Adipose tissue (tissue), 3 donors: Measurements from ENCODE around the gene PDHB. TPM values are rescaled to one million over a fixed set of nuclear protein-coding genes. Genes with fewer than 3 reads are reported as not detected.

Experiments
- H3K27ac ChIP-seq: one replicate; pipeline ENCODE4 v1.5.1; 2013; ENCODE audit warnings: low read depth, low read length
- WGBS, 3 donors: extraction: QIAGEN DNeasy Blood & Tissue Kit; methylation state at CpG; one replicate each; pipeline ENCODE4 v1.1.7; 2013; 5-methylcytosine and 5-hydroxymethylcytosine counted together
- polyA plus RNA-seq, 3 donors: library from polyadenylated mRNA; stranded (reverse); fragments of 200-250 nt; gene quantifications; one replicate each; pipeline ENCODE4 v1.2.3, GENCODE V29; 2013
- donor health status: healthy with polysubstance abuse.
- donor health status: Bipolar disorder and iron deficiency.
- donor health status: healthy.

The PDHB gene
- polyA plus RNA-seq, 3 donors: 40.6 to 108 (median 91.8) TPM

DNA sequence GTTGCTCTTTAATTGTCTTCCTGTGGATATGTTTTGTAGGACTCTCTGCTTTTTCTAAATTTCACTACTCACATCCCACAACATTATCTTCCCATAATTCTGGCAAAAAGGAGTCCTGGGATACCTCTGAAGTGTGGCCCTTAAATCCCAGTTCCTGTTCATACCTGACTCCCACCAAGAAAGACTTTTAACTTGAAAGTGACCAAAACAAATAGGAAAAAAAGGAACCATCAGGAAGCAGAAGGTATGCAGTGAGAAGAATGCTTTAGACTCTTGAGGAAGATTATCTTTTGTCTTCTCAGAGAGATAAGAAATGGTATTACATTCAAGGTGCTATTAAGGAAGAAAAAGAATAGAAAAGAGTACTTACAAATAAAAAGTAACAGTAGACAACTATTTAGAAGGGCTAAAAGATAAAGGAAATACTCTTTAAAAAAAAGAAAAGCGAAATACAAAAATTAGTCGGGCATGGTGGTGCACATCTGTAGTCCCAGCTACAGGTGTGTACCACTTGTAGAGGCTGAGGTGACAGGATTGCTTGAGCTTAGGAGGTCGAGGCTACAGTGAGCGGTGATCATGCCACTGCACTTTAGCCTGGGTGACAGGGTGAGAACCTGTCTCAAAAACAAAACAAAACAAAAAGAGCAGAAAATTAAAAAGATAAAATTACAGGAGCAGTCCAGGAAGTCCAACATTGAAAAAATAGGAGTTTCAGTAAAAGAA is 54.1 kb downstream of the PDHB start:
- WGBS, 3 donors: 88 to 95% (median 91%) methylated on average over 4 of the region's 4 CpGs
- no peak overlapping the region for H3K27ac ChIP-seq

DNA sequence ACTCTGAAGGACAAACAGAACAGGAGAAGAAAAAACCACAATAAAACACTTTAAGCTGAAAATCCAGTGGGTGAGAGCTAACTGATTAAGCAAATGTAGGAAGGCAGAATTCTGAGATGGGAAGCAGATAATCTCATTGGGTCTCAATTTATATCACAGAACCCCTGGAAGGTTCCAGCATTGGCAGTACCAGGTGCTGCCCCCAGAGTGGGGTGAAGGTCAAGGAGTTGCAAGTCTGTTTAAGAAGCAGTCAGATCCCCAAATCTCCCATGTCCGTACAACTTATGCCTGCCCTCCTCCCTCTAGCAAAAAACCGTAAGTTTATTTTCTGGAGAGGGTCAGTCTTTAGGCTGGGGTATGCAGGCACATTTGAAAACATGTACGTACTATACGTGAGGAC is 55.9 kb downstream of the PDHB start:
- WGBS, 3 donors: 85 to 93% (median 91%) methylated on average over 4 of the region's 4 CpGs
- no peak overlapping the region for H3K27ac ChIP-seq

Other genes starting within 250 kb of the PDHB start
- gene DNASE1L3, start 222.9 kb downstream of the PDHB start, polyA plus RNA-seq: 1 to 10 TPM in 1 of 3 donors, under 1 TPM in 2; 0.95 to 4.9 (median 0.98) TPM
- 10 to 100 TPM in 1 of 3 donors, 1 to 10 TPM in 2; 2.6 to 10.7 (median 8.2) TPM for gene ABHD6, start 196.0 kb downstream of the PDHB start, polyA plus RNA-seq
- gene RPP14, start 127.6 kb downstream of the PDHB start, polyA plus RNA-seq: 10 to 100 TPM in 1 of 3 donors, 1 to 10 TPM in 2; 3.4 to 11.7 (median 7.3) TPM
- gene HTD2, start 127.3 kb downstream of the PDHB start, polyA plus RNA-seq: 1 to 10 TPM; 1.2 to 7.8 (median 3.2) TPM
- gene PXK, start 100.9 kb downstream of the PDHB start, polyA plus RNA-seq: 10 to 100 TPM in 2 of 3 donors, 1 to 10 TPM in 1; 7.1 to 21.1 (median 15.4) TPM
- 10 to 100 TPM in 1 of 3 donors, 1 to 10 TPM in 2; 3.8 to 13.0 (median 9.8) TPM for gene KCTD6, start 58.3 kb upstream of the PDHB start, polyA plus RNA-seq
- 10 to 100 TPM in 2 of 3 donors, 1 to 10 TPM in 1; 4.7 to 31.7 (median 19.3) TPM for gene ACOX2, start 103.4 kb upstream of the PDHB start, polyA plus RNA-seq
- gene FAM107A, start 143.6 kb upstream of the PDHB start, polyA plus RNA-seq: 10 to 100 TPM; 10.5 to 61.3 (median 60.3) TPM
- 1 to 10 TPM in 1 of 3 donors, under 1 TPM in 2; 0.24 to 2.9 (median 0.56) TPM for gene FAM3D, start 232.9 kb upstream of the PDHB start, polyA plus RNA-seq